Measurements from ENCODE around the gene ARPC5. TPM values are rescaled to one million over a fixed set of nuclear protein-coding genes. Genes with fewer than 3 reads are reported as not detected.

ARPC5 gene
- total RNA-seq, 1 experiment from 2014 or later = 156 TPM

DNA sequence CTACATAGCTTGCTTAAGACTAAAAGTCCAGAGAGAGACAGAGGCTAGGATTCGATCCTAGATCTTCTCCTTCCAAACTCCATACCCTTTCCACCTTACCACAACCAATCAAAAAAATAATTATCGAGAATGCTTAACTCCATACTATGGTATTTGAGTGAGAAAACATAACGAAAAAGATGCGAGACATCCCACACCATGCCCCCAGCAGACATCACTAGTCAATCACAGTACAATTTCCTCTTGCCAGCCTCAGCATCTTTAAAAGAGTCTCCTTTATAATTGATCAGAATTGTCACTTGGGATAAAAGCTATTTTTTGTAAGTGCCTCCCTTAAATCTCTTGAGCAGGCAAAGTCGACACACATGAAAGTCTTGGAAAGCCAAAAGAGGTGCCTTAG, 46.2 kb downstream of the ARPC5 start:
- DNase-seq (ENCODE audit: extremely low read depth, low read depth) = no peak

DNA sequence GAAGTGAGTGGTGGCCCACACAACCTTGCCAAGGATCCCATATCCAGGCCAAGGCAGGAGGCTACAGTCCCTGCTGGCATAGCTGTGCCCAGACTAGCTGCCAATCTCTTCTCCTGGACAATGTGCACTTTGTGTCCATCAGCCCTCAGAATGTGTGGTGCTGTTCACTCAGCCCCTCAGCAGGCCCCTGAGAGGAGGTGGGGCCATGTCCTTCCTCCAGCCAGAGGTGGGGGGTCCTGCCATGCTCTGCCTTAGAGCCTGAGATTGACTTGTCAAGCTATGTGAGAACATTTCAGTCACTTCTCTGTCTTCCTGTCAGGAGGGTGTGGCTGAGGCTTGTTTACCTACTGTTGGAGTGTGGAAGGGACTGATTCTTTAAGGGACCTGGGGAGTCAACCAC, 46.8 kb downstream of the ARPC5 start:
- no peak for DNase-seq (ENCODE audit: extremely low read depth, low read depth)

- DNase-seq (ENCODE audit: extremely low read depth, low read depth) = no peak
These were observed 48.7 kb downstream of the ARPC5 start for GRCh38 chr1:183586926-183587325.

DNA sequence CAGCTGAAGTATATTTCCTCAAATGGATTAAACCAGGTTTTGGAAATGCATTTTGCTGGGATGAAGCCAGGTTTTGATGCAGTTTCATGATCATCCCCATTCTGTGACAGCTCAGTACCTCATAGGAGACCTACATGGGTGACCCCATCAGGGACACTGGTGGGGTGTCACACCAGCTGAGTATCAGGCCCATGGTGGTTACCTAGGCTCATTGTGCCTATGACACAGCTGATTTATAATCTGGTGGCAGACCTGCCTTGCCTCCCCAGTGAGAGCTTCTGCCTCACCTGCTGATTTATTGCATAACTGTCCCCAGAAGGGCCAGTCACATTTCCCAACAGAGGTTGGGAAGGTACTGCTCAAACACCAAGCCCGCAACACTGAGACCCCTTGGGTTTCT, 49.1 kb downstream of the ARPC5 start:
- DNase-seq (ENCODE audit: extremely low read depth, low read depth) = no peak

DNA sequence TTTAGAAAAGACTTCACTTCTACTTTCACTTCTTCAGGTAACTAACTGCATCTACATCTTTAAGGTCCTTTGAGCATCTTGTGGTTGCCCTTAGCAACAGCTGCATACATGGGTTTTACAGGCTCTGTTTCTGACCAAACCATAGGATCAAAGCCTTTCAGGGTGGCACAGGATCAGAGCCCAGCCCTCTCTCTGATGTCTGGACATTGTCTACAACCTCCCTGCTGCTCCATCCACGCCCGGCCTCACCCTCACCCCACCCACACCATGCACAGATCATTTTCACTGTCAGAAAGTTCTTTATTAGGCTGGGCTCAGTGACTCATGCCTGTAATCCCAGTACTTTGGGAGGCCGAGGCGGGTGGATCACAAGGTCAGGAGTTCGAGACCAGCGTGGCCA, 50.5 kb downstream of the ARPC5 start:
- DNase-seq (ENCODE audit: extremely low read depth, low read depth) = no peak

GRCh38 chr1:183584147-183584546, 51.4 kb downstream of the ARPC5 start:
- DNase-seq (ENCODE audit: extremely low read depth, low read depth) = no peak

- peak; percentile 17 for DNase-seq (ENCODE audit: extremely low read depth, low read depth)
These were observed 52.1 kb downstream of the ARPC5 start for GRCh38 chr1:183583466-183583865.

GRCh38 chr1:183582021-183582713, 53.4 kb downstream of the ARPC5 start:
- no peak for DNase-seq (ENCODE audit: extremely low read depth, low read depth)

- peak; percentile 38 for DNase-seq (ENCODE audit: extremely low read depth, low read depth)
These were observed 55.3 kb downstream of the ARPC5 start for GRCh38 chr1:183580281-183580682.

DNA sequence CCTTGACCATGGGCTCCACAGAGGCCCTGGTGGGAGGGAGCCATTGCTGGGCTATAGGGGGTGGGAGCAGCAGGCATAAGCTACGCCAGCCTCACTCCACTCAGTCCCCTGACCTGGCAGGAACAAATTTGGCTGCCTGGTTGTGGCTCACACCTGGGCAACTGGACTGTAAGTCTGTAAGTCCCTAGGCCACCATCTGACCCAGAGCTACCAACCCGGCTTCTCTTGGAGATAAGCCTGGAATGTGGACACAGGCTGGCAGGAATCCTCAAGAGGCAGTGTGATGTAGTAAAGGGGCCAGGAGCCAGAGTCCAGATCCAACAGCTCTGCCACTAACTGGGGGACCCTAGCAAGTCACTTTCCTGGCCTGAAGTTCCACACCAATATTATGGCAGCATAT, 56.7 kb downstream of the ARPC5 start:
- no peak for DNase-seq (ENCODE audit: extremely low read depth, low read depth)

GRCh38 chr1:183577897-183578465, 57.6 kb downstream of the ARPC5 start:
- no peak for DNase-seq (ENCODE audit: extremely low read depth, low read depth)

DNA sequence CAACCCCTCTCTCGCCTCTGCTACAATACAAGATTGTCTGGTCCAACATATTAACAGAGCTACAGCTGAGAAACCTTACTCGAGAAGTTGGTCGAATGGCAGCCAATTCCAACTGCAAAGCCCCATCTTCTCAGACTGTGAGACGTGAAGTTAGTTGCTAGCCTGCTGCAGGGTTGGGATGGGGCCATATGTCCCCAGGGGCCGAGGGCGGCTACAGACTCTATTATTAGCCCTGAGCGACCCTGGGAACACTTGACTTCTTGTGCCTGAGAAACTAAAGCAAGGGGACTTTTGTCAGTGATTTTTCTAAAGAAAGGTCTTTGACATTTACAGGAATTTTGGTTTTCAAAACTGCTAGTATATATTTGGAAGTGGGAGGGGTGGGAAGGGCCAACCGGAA, 59.0 kb downstream of the ARPC5 start:
- no peak for DNase-seq (ENCODE audit: extremely low read depth, low read depth)

- no peak for DNase-seq (ENCODE audit: extremely low read depth, low read depth)
These were observed 60.0 kb downstream of the ARPC5 start for GRCh38 chr1:183575606-183576005.

DNA sequence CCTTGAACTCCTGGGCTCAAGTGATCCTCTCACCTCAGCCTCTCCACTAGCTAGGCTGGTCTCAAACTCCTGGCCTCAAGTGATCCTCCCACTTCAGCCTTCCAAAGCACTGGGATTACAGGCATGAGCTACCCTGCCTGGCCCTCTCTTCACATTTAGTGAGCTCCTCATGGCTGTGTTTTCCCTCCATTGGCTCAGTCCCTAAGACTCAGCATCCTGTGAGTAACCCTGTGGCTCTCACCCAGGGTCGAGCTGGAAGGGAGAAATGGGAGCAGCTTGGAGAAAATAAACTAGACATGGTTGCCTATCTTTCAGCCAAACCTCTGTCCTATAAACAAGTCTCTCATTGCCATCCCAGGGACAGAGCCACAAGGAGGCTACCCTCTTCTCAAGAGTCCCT, 62.9 kb downstream of the ARPC5 start:
- DNase-seq (ENCODE audit: extremely low read depth, low read depth) = no peak

DNA sequence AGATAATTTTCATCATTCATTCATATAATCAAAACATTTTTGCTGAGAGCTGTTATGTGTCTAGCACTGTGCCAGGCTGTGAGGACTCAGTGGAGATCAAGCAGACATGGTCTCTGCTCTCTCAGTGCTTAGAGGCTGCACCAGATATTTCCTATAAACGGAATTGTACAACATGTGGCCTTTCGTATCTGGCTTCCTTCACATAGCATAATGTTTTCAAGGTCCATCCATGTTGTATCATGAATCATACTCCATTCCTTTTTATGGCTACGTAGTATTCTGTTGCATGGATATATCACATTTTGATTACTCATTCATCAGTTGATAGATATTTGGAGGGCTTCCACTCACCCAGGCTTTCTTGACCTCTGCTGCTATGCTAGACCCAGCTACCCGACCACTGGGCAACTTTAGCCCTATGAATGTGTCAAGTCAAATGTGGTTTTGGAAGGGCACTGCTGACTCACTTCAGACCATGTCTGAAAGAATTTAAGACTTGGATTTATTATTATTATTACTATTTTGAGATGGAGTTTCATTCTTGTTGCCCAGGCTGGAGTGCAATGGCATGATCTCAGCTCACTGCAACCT, 63.8 kb downstream of the ARPC5 start:
- no peak for DNase-seq (ENCODE audit: extremely low read depth, low read depth)

Other genes with a start within 250 kb of the ARPC5 start
- gene NMNAT2, start 217.4 kb downstream of the ARPC5 start, total RNA-seq (2014; rRNA removed; shearing (Covaris generic)) = 5.3 and 8.3 TPM in 2 replicates
- gene SMG7, start 163.3 kb downstream of the ARPC5 start, total RNA-seq (2014; rRNA removed; shearing (Covaris generic)) = 18.6 and 22.3 TPM in 2 replicates
- 0.17 and 0.29 TPM in 2 replicates for gene NCF2, start 45.3 kb downstream of the ARPC5 start, total RNA-seq (2014; rRNA removed; shearing (Covaris generic))
- not detected in 2 replicates for gene APOBEC4, start 17.5 kb upstream of the ARPC5 start, total RNA-seq (2014; rRNA removed; shearing (Covaris generic))
- gene RGL1, start 169.3 kb upstream of the ARPC5 start, total RNA-seq (2014; rRNA removed; shearing (Covaris generic)) = 1.5 and 1.7 TPM in 2 replicates

Data from NCI-H460 (cell line).